Fibroblast of skin of back (primary cell): ENCODE measurements around the gene PRR23E. TPM values are rescaled to one million over a fixed set of nuclear protein-coding genes. Genes with fewer than 3 reads are reported as not detected.

ENCODE experiments used
- DNase-seq: peaks from one replicate; pipeline ENCODE4 v3.0.0-alpha.2; 2013
- polyA plus RNA-seq, 2 experiments: library from polyadenylated mRNA; unstranded; fragments of 120-200 nt; gene quantifications; one replicate each; pipeline ENCODE4 v1.2.1, GENCODE V29; 2013; ENCODE audit not compliant: insufficient read length in 2 of 2

The PRR23E gene
- polyA plus RNA-seq (2013, experiment 1 of 2; ENCODE audit: insufficient read length) = not detected
- polyA plus RNA-seq (2013, experiment 2 of 2; ENCODE audit: insufficient read length) = not detected

- DNase-seq = no peak
These were observed at the start of gene PRR23E for GRCh38 chr3:127192576-127193232. Gene PRR23E, plus strand, starts transcription at chr3:127193131. Its CDS starts 3,555 bp downstream, at chr3:127196686.

- DNase-seq = no peak
These were observed 49.8 kb upstream of the PRR23E start for GRCh38 chr3:127143172-127143571.

GRCh38 chr3:127144631-127145030 is 48.3 kb upstream of the PRR23E start:
- DNase-seq = no peak

- no peak for DNase-seq
These were observed 47.7 kb upstream of the PRR23E start for GRCh38 chr3:127145266-127145665.

- no peak for DNase-seq
These were observed 45.5 kb upstream of the PRR23E start for GRCh38 chr3:127147291-127147885.

GRCh38 chr3:127149621-127150310 is 43.2 kb upstream of the PRR23E start:
- no peak for DNase-seq

- DNase-seq = no peak
These were observed 42.2 kb upstream of the PRR23E start for GRCh38 chr3:127150513-127151250.

- DNase-seq = no peak
These were observed 41.7 kb upstream of the PRR23E start for GRCh38 chr3:127151251-127151564.

GRCh38 chr3:127151992-127152650 is 40.8 kb upstream of the PRR23E start:
- DNase-seq = peak; percentile 17

- DNase-seq = no peak
These were observed 40.0 kb upstream of the PRR23E start for GRCh38 chr3:127152684-127153505.

- no peak for DNase-seq
These were observed 39.5 kb upstream of the PRR23E start for GRCh38 chr3:127153506-127153815.

GRCh38 chr3:127156338-127157050 is 36.4 kb upstream of the PRR23E start:
- DNase-seq = no peak

- no peak for DNase-seq
These were observed 35.6 kb upstream of the PRR23E start for GRCh38 chr3:127157171-127157828.

- DNase-seq = peak; percentile 10
These were observed 34.2 kb upstream of the PRR23E start for GRCh38 chr3:127158614-127159229.

GRCh38 chr3:127159543-127159942 is 33.4 kb upstream of the PRR23E start:
- no peak for DNase-seq

- no peak for DNase-seq
These were observed 31.7 kb upstream of the PRR23E start for GRCh38 chr3:127161236-127161635.

- no peak for DNase-seq
These were observed 30.9 kb upstream of the PRR23E start for GRCh38 chr3:127161973-127162579.

- peak; percentile 11 for DNase-seq
These were observed 29.8 kb upstream of the PRR23E start for GRCh38 chr3:127162947-127163645.

GRCh38 chr3:127164615-127165014 is 28.3 kb upstream of the PRR23E start:
- no peak for DNase-seq
